ENCODE measurements around the gene MRPL46. TPM values are rescaled to one million over a fixed set of nuclear protein-coding genes. Genes with fewer than 3 reads are reported as not detected.
"Not testable (repeated sequence)": the region's sequence is repeated elsewhere in the genome, so short reads cannot be mapped to it uniquely, and the experiment has no call there.

The MRPL46 gene
- total RNA-seq, 1 donor from 2014 or later = 57.8 TPM

- DNase-seq (ENCODE audit: low spot score) = no peak
- intact Hi-C loops (cut with DNase I) = no loop called here
These were observed 15.1 kb upstream of the MRPL46 start for GRCh38 chr15:88482263-88482662.

DNA sequence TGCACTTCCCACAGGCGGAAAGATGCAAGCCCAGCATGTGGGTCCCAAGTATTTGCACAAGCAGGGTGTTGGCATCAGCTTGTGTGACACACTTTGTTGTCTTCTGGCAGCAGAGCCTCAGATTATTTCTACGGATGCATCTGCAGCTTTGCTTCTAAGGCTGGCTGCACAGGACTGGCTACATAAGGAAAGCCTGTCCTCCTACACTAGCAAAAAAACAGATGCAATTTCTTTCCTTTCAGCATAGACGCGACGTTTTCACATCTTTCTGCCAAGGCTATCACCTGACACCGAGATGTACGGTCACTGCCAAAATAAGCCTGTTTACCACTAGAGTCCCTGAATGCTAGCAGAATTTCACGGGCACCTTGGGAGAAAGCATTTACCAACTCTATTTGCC, 13.8 kb upstream of the MRPL46 start:
- intact Hi-C loops (cut with DNase I) = no loop called here
- no peak for DNase-seq (ENCODE audit: low spot score)

GRCh38 chr15:88479169-88479568, 12.0 kb upstream of the MRPL46 start:
- DNase-seq (ENCODE audit: low spot score) = no peak
- intact Hi-C loops (cut with DNase I) = loop anchor here (10.0 kb wide), 1 partner anchor 356 kb away; no protein-coding TSS in a partner anchor

DNA sequence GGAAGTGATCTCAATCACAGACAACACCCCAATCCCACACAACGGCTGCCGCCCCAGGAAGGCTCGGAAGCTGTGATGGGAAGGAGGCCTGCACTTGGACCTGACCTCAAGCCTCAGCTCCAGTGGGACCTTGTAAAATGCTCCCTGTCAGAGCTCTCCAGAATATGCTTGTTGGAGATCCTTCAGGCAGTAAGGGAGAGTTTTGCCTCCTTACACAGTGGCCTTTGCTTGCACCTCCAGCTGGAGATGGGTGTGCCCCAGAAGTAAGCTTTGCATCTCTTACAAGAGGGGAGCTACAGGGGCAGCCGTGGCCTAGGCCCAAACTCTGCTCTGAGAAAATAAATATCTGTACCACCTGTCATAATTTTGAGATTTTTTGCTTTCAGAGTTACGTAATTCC, 10.7 kb upstream of the MRPL46 start:
- DNase-seq (ENCODE audit: low spot score) = no peak
- intact Hi-C loops (cut with DNase I) = loop anchor here (10.0 kb wide), 1 partner anchor 357 kb away; no protein-coding TSS in a partner anchor

- intact Hi-C loops (cut with DNase I) = loop anchor here (10.0 kb wide), 1 partner anchor 358 kb away; no protein-coding TSS in a partner anchor
- no peak for DNase-seq (ENCODE audit: low spot score)
These were observed 9.9 kb upstream of the MRPL46 start for GRCh38 chr15:88477126-88477525.

GRCh38 chr15:88476635-88477060, 9.5 kb upstream of the MRPL46 start:
- intact Hi-C loops (cut with DNase I) = loop anchor here (1.0 to 10.0 kb wide), 2 partner anchors 139 to 358 kb away; no protein-coding TSS in a partner anchor
- no peak for DNase-seq (ENCODE audit: low spot score)

DNA sequence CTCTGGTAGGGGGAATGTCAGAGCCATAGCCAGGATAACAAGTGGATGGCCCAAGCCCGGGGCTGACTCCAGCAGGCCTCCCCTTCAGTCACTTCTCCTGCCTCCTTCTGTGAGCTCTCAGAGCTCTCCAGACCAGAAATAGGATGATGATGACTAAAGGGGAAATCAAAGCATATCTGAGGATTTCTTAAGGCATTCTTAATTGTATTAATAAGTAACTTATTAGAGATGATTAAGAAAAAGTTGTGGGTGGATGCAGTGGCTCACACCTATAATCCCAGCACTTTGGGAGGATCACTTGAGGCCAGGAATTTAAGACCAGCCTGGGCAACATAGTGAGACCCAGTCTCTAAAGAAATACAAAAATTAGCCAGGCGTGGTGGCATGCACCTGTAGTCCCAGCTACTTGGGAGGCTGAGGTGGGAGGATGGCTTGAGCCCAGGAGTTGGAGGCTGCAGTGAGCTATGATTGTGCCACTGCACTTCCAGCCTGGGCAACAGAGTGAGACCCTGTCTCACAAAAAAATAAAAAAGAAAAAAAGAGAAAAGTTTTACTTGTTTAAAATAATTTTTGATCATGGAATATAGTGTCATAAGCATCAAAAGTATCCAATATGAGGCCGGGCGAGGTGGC, 6.6 kb upstream of the MRPL46 start:
- intact Hi-C loops (cut with DNase I) = loop anchor here (10.0 kb wide), 1 partner anchor 361 kb away; no protein-coding TSS in a partner anchor
- DNase-seq (ENCODE audit: low spot score) = not testable (repeated sequence)

DNA sequence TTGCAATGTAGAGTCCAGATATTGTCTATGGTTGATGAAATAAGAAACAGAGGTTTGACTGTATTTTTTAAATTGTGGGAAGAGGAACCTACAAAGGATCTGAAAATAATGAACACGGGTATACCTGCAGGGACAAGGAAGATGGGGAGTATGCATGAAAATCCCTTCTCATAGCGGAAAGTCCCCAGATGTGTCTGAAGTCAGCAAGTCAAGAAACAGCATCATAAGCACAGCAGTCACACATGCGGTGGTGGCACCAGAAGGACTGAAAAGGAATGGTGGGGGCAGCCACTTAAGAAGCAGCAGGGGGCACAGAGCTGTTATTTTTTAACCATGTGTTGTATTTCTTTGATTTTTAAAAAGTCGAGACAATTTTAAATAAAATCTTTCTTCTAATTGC, 5.0 kb upstream of the MRPL46 start:
- intact Hi-C loops (cut with DNase I) = loop anchor here (10.0 kb wide), 1 partner anchor 363 kb away; no protein-coding TSS in a partner anchor
- no peak for DNase-seq (ENCODE audit: low spot score)

DNA sequence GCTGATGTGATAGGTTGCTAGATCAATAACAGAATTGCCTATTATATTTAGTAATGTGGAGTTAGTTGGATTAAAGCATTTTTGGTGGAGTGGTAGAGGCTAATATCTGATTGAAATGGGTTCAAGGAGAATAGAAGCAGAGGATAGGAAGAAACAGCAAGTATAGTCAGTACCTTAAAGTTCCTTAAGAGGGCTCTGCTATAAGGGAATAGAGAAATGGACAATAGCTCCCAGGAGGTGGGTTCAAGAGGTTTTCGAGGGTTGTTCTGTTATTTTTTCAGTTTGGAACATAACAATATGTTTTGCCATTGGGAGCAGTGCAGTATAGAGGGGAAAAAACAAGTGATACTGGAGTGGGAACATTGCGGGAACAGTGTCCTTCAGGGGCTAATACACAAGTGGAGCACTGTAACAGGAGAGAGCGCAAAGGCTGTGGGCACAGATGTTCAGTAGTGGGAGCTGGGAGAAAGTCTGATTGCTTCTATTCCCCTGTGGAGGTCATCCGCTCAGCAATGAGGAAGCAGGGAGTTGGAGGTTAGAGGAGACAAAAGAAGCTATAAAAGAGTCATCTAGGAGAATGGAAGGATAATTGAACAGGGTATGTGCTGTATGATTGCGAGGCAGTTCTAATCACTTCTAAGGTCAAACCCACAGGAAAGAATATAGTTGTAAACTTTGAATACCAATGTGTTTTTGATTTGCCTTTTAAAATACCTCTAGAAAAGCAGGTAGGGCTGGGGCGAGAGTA, 3.6 kb upstream of the MRPL46 start:
- intact Hi-C loops (cut with DNase I) = loop anchor here (10.0 kb wide), 1 partner anchor 364 kb away; no protein-coding TSS in a partner anchor
- no peak for DNase-seq (ENCODE audit: low spot score)

DNA sequence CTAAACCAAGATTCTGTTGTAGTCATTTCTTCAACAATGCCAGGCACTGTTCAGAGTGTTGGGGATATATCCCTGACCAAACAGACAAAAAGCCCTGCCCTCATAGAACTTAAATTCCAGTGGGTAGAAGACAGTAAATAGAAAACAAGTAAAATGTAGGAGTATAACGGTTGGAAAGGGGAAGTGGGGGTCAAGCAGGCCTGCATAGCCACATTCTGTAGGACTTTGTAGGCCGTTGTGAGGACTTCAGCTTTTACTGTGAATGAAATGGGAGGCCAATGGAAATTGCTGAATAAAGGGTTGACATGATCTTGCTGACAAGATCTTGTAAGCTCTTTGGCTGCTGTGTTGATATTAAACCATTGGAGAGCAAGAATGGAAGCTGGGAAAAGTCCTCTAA, 2.1 kb upstream of the MRPL46 start:
- DNase-seq (ENCODE audit: low spot score) = no peak
- intact Hi-C loops (cut with DNase I) = no loop called here

GRCh38 chr15:88468721-88469120, 1.5 kb upstream of the MRPL46 start:
- DNase-seq (ENCODE audit: low spot score); intact Hi-C loops (cut with DNase I): not testable (repeated sequence)

DNA sequence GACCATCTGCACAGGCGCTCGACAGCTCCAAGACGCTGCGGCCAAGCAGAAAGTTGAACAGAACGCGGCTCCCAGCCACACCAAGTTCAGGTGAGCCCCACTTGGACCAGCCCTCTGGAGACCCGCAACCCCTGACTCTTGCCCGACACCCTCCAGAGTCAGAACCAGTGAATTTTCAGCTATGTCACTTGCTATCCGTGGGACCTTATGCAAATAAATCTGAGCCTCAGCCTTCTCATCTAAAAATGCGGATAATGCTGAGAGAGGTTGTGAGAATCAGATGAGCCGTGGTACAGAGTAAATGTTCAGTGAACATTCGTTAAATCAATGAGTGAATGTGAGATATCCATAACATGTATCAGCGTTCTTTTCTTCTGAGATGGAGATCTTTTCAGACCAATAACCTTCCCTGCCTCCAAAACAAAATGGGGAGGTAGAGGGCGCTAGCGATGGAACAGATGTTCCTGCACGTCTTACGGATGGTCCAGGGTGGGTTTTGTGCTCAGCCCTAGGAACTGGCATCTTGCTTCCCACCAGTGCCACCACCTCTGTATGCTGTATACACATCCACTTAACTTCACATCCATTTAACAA, 844 bp upstream of the MRPL46 start:
- intact Hi-C loops (cut with DNase I) = no loop called here
- DNase-seq (ENCODE audit: low spot score) = no peak

GRCh38 chr15:88465633-88466224, 1.5 kb downstream of the MRPL46 start:
- DNase-seq (ENCODE audit: low spot score) = no peak

DNA sequence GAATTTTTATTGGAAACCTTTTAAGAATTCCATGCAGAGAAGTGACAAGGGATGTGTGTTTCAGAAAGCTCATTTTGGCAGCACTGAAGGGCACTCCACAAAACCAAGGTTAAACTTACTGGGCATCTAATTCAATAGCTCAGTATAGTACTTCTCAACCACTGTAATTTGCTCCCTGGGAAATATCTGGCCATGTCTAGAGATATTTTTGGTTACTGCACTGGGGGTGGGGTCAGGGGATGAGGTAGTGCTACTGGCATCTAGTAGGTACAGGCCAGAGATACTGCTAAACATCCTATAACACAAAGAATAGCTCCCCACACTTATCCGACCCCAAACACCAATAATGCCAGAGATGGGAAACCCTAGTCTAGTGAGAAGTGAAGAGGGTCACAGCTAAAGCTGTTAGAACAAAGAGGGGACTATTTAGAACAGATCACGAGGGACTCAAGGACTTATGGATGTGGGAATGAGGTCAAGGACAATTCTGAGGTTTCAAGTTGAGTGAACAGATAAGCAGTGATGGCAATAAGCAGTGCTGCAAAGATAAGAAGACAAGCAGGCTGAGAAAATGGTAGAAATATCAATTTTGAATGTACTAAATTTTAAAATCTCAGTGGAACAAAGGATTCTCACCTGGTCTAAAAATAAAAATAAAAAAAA, 3.2 kb downstream of the MRPL46 start:
- intact Hi-C loops (cut with DNase I) = no loop called here
- DNase-seq (ENCODE audit: low spot score) = no peak

More at GRCh38 chr15:88465633-88466224, 1.5 kb downstream of the MRPL46 start:
- intact Hi-C loops (cut with DNase I) = no loop called here

DNA sequence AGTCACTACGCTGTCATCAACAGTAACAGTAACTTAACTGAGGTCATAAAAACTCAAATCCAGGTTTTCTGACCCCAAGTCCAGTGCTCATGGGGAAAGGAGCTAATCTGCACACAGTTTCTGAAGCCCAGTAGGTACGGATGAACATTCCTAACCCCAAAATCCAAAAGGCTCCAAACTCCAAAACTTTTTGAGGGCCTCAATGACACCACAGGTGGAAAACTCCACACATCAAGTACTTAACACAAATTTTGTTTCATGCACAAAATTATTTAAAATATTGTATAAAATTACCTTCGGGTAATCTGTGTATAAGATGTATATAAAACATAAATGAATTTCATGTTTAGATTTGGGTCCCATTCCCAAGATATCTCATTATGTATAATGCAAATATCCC, 10.5 kb downstream of the MRPL46 start:
- DNase-seq (ENCODE audit: low spot score) = no peak
- intact Hi-C loops (cut with DNase I) = no loop called here

DNA sequence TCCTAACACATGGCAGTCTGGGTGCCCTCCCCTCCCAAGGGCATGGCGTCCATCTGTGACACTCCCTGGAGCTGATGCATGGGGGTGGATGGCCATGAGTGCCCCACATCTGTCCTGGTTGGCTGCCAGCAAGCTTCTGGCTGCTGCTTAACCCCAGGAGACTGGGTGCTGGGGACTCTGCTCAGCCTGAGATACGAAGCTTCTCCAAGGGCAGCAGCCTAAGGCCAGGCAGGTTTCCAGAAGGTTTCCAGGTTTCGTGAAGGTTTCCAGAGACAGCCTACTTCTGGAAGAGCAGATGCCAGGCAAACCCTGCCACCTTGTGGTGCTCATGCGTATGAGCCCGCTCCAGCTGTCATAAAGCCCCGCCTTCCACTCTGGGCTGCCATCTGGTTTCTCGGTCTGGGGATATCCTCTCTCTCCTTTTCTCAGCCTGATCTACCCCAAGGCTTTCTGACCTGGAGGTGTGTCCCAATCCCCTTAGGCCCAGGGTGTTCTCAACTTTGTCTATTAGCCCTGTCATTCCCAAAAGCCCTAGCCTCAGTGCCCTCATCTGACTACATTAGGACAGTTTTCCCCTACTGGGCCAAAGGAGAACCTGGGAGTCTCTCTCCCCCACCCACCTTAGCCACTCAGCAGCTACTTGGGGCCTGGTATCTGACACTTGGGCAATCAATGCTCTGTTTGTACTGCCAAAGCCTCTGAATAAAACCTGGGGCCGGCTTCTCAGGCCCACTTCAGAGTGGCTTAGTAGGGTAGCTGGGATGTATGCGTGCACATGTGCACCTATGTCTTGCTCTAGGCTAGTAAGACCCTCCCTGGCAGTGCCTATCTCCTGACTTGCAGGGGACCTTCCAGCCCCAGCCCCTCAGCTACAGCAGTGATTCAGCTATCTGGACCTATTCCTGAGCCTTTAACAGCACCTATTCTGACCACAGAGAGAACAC, 12.0 kb downstream of the MRPL46 start:
- DNase-seq (ENCODE audit: low spot score) = no peak
- intact Hi-C loops (cut with DNase I) = no loop called here

- intact Hi-C loops (cut with DNase I) = no loop called here
These were observed 13.0 kb downstream of the MRPL46 start for GRCh38 chr15:88454236-88454635.

GRCh38 chr15:88453651-88454050, 13.5 kb downstream of the MRPL46 start:
- intact Hi-C loops (cut with DNase I) = no loop called here
- no peak for DNase-seq (ENCODE audit: low spot score)

More at GRCh38 chr15:88454236-88454635, 13.0 kb downstream of the MRPL46 start:
- no peak for DNase-seq (ENCODE audit: low spot score)
